SH-SY5Y (cell line): ENCODE data around the gene KIF1B.

ENCODE experiments used
- GATA2 ChIP-seq: IDR thresholded peaks from 2 replicates; pipeline ENCODE4 v1.6.1; 2011; ENCODE audit warnings: mild to moderate bottlenecking, low read depth, low read length
- GATA3 ChIP-seq: IDR thresholded peaks from 2 replicates; pipeline ENCODE4 v1.6.1; 2011; ENCODE audit warnings: low read depth, mild to moderate bottlenecking, low read length, moderate library complexity

DNA sequence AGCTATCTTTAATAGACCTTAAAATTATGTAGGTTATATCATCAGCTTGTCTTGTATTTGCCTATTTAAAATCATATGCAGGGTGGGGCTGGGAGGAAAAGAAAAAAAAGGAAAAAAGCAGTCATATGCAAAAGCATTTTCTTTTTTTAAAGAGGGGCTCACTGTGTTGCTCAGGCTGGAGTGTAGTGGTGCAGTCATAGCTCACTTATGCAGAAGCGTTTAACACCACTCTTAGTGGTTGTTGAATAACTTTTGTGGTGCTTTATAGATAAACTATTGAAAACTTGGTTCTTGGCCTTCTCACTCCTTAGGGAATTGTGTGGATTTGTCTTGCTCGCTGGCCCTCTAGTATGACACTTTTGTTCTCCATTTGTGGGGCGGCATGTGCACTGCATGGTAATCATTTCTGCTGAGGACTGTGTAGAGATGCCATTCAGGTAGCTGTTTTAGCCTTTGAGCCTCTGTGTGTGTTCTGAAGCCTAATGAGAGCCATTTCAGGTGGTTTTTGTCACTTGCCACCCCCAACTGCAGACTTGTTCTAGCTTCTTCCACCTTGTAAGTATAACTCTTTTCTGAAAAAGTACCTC is 77.8 kb downstream of the KIF1B start:
- TF ChIP-seq GATA2 (no peak), GATA3 (no peak)
